NOMO-1 treated with dmso at 0.1 percent for 144 hours (cell line): ENCODE measurements around the gene GAL3ST2.
"Not testable (repeated sequence)": the region's sequence is repeated elsewhere in the genome, so short reads cannot be mapped to it uniquely, and the experiment has no call there.

Experiments used
- DNase-seq: peaks from one replicate; lab custom pipeline; 2025; ENCODE audit not compliant: unreplicated experiment; lab: John Stamatoyannopoulos, UW

The GAL3ST2 gene

GRCh38 chr2:241791385-241791784 lies 14.8 kb downstream of the GAL3ST2 start:
- DNase-seq, result not testable (repeated sequence)

GRCh38 chr2:241793385-241793784 lies 16.8 kb downstream of the GAL3ST2 start:
- no peak for DNase-seq

GRCh38 chr2:241794250-241794823 lies 17.7 kb downstream of the GAL3ST2 start:
- no peak for DNase-seq

GRCh38 chr2:241795021-241795999 lies 18.7 kb downstream of the GAL3ST2 start:
- no peak for DNase-seq

- no peak for DNase-seq
Observed at GRCh38 chr2:241796209-241796608, 19.6 kb downstream of the GAL3ST2 start.

GRCh38 chr2:241796610-241797138 lies 20.1 kb downstream of the GAL3ST2 start:
- no peak for DNase-seq

GRCh38 chr2:241797441-241798080 lies 20.9 kb downstream of the GAL3ST2 start:
- no peak for DNase-seq

- DNase-seq, result no peak
Observed at GRCh38 chr2:241798081-241798630, 21.5 kb downstream of the GAL3ST2 start.

- DNase-seq, result no peak
Observed at GRCh38 chr2:241798631-241799521, 22.3 kb downstream of the GAL3ST2 start.

GRCh38 chr2:241799522-241800197 lies 23.0 kb downstream of the GAL3ST2 start:
- no peak for DNase-seq

GRCh38 chr2:241800198-241800903 lies 23.7 kb downstream of the GAL3ST2 start:
- not testable (repeated sequence) for DNase-seq

- DNase-seq, result no peak
Observed at GRCh38 chr2:241801611-241802420, 25.2 kb downstream of the GAL3ST2 start.

GRCh38 chr2:241802421-241803318 lies 26.0 kb downstream of the GAL3ST2 start:
- DNase-seq, result no peak

GRCh38 chr2:241803387-241804325 lies 27.0 kb downstream of the GAL3ST2 start:
- peak; percentile 10 for DNase-seq

- DNase-seq, result peak; percentile 51
Observed at GRCh38 chr2:241804326-241805229, 28.0 kb downstream of the GAL3ST2 start.
